ENCODE results near the gene GLP2R. TPM values are rescaled to one million over a fixed set of nuclear protein-coding genes. Genes with fewer than 3 reads are reported as not detected.

GLP2R gene
- total RNA-seq, 3 donors from 2014 or later: 5.8 to 28.2 (median 7.4) TPM

- DNase-seq (no peak), ATAC-seq (no peak)
- no peaks in the 10 kb centered on the region for H3K9me3 ChIP-seq
- H3K4me3 ChIP-seq: no peak overlapping the region
- TF ChIP-seq CTCF (IDR thresholded peaks at IDR 0.05): no peak
- H3K36me3 ChIP-seq (ENCODE audit: low read depth): no peaks in the 10 kb centered on the region
- no peaks in the 10 kb centered on the region for H3K4me1 ChIP-seq (ENCODE audit: low read depth)
- intact Hi-C loops (cut with DNase I, micrococcal nuclease): no loop called here
These were observed 37.1 kb upstream of the GLP2R start for GRCh38 chr17:9788601-9789000.

GRCh38 chr17:9790316-9790715 lies 35.4 kb upstream of the GLP2R start:
- ATAC-seq (no peak), DNase-seq (no peak)
- Histone ChIP-seq H3K4me3 (no peak overlapping the region), H3K9me3 (no peaks in the 10 kb centered on the region), H3K4me1 (ENCODE audit: low read depth) (no peaks in the 10 kb centered on the region), H3K36me3 (ENCODE audit: low read depth) (no peaks in the 10 kb centered on the region)
- intact Hi-C loops (cut with DNase I, micrococcal nuclease): no loop called here
- TF ChIP-seq CTCF (IDR thresholded peaks at IDR 0.05): no peak

- H3K36me3 ChIP-seq (ENCODE audit: low read depth): no peaks in the 10 kb centered on the region
- H3K4me3 ChIP-seq: no peak within 1 kb of the TSS
- DNase-seq (peak in 1 of 3 donors; percentile 5), ATAC-seq (no peak)
- no peaks in the 10 kb centered on the region for H3K4me1 ChIP-seq (ENCODE audit: low read depth)
- H3K9me3 ChIP-seq: no peaks in the 10 kb centered on the region
- TF ChIP-seq CTCF (IDR thresholded peaks at IDR 0.05): no peak
- intact Hi-C loops (cut with DNase I, micrococcal nuclease): no loop called here
These were observed 34.5 kb upstream of the GLP2R start, which contains the start of gene DHRS7C for GRCh38 chr17:9790889-9791876. DHRS7C (minus strand) TSS chr17:9791592; CDS start chr17:9791284, 308 bp downstream.

- TF ChIP-seq CTCF (IDR thresholded peaks at IDR 0.05): no peak
- Histone ChIP-seq H3K4me1 (ENCODE audit: low read depth) (no peaks in the 10 kb centered on the region), H3K36me3 (ENCODE audit: low read depth) (no peaks in the 10 kb centered on the region), H3K9me3 (no peaks in the 10 kb centered on the region), H3K4me3 (no peak overlapping the region)
- no peak for DNase-seq
- intact Hi-C loops (cut with DNase I, micrococcal nuclease): no loop called here
- no peak for ATAC-seq
These were observed 33.4 kb upstream of the GLP2R start for GRCh38 chr17:9792181-9792840.

- H3K9me3 ChIP-seq: no peaks in the 10 kb centered on the region
- ATAC-seq (no peak), DNase-seq (no peak)
- intact Hi-C loops (cut with DNase I, micrococcal nuclease): no loop called here
- H3K4me1 ChIP-seq (ENCODE audit: low read depth): no peaks in the 10 kb centered on the region
- H3K36me3 ChIP-seq (ENCODE audit: low read depth): no peaks in the 10 kb centered on the region
- H3K4me3 ChIP-seq: no peak overlapping the region
- TF ChIP-seq CTCF (IDR thresholded peaks at IDR 0.05): no peak
These were observed 27.7 kb upstream of the GLP2R start for GRCh38 chr17:9798008-9798407.

Data from mucosa of descending colon (tissue), 3 donors.